ENCODE measurements around the gene OBP2A.

GRCh38 chr9:135584371-135584770 is 38.4 kb downstream of the OBP2A start:
- TF ChIP-seq MAX (IDR thresholded peaks at IDR 0.05) (no peak), EP300 (IDR thresholded peaks at IDR 0.05; ENCODE audit: borderline replicate concordance) (no peak), REST (IDR thresholded peaks at IDR 0.05; ENCODE audit: low read depth) (no peak), CREB1 (IDR thresholded peaks at IDR 0.05; ENCODE audit: low read depth) (no peak), YY1 (IDR thresholded peaks at IDR 0.05; ENCODE audit: low read depth) (no peak), TAF1 (IDR thresholded peaks at IDR 0.05; ENCODE audit: low read depth) (no peak), TEAD4 (IDR thresholded peaks at IDR 0.05) (no peak), RAD21 (IDR thresholded peaks at IDR 0.05; ENCODE audit: low read depth) (no peak), FOXM1 (IDR thresholded peaks at IDR 0.05; ENCODE audit: borderline replicate concordance, low read depth) (no peak), EGR1 (IDR thresholded peaks at IDR 0.05) (no peak), ZBTB7A (IDR thresholded peaks at IDR 0.05; ENCODE audit: low read depth) (no peak)
